ENCODE data around the gene AMBRA1. TPM values are rescaled to one million over a fixed set of nuclear protein-coding genes. Genes with fewer than 3 reads are reported as not detected.

The AMBRA1 gene
- total RNA-seq, 4 donors from 2014 or later, result 25.7 to 33.1 (median 30.2) TPM

GRCh38 chr11:46616551-46617133 lies 22.8 kb upstream of the AMBRA1 start:
- no peaks in the 10 kb centered on the region for H3K9me3 ChIP-seq
- peak overlapping the region; percentile 79 to 92 for H3K4me3 ChIP-seq
- peak overlapping the region; percentile 94 to 98 (median 96) for H3K27ac ChIP-seq
- TF ChIP-seq POLR2A (IDR thresholded peaks at IDR 0.05), result peak in 1 of 2 donors; percentile 19
- TF ChIP-seq, protein P1, sequence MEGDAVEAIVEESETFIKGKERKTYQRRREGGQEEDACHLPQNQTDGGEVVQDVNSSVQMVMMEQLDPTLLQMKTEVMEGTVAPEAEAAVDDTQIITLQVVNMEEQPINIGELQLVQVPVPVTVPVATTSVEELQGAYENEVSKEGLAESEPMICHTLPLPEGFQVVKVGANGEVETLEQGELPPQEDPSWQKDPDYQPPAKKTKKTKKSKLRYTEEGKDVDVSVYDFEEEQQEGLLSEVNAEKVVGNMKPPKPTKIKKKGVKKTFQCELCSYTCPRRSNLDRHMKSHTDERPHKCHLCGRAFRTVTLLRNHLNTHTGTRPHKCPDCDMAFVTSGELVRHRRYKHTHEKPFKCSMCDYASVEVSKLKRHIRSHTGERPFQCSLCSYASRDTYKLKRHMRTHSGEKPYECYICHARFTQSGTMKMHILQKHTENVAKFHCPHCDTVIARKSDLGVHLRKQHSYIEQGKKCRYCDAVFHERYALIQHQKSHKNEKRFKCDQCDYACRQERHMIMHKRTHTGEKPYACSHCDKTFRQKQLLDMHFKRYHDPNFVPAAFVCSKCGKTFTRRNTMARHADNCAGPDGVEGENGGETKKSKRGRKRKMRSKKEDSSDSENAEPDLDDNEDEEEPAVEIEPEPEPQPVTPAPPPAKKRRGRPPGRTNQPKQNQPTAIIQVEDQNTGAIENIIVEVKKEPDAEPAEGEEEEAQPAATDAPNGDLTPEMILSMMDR (IDR thresholded peaks at IDR 0.05), result no peak
- TF ChIP-seq POLR2AphosphoS5 (IDR thresholded peaks at IDR 0.05), result no peak
- whole genome bisulfite sequencing, 2 donors (ENCODE audit: low coverage in 1 of 2), result 1 to 2% methylated on average over 9 to 15 of the region's 15 CpGs
- ATAC-seq, result no peak
- peaks cover 0 to 21% of the 10 kb centered on the region in 2 donors for H3K36me3 ChIP-seq
- H3K27me3 ChIP-seq, result no peaks in the 10 kb centered on the region
- H3K4me1 ChIP-seq, result peaks cover 2 to 68% (median 14%) of the 10 kb centered on the region in 3 donors

DNA sequence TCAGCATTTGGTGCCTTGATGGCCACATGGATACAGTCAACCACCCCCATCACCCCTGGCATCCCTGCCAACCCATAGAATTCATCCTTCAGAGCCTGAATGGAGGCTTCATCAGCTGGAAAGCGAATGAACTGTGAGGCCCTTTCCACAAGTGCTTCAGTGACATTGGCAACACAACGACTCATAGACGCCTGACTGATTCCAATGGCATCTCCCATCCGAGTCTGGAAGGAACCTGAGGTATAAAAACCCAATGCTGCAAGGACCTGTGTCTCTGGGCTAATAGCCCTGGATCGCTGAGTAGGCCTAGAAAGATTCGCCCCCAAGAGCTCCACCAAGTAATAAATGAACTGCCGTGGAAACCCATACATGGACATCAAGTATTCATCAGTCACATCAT lies 21.9 kb upstream of the AMBRA1 start:
- peaks cover 0 to 12% of the 10 kb centered on the region in 2 donors for H3K36me3 ChIP-seq
- 94 to 97% methylated on average over 3 to 5 of the region's 7 CpGs for WGBS, 2 donors (ENCODE audit: low coverage in 1 of 2)
- H3K4me3 ChIP-seq, result no peak overlapping the region
- H3K4me1 ChIP-seq, result peaks cover 2 to 61% (median 14%) of the 10 kb centered on the region in 3 donors
- H3K9me3 ChIP-seq, result no peaks in the 10 kb centered on the region
- TF ChIP-seq POLR2A (IDR thresholded peaks at IDR 0.05) (no peak), POLR2AphosphoS5 (IDR thresholded peaks at IDR 0.05) (no peak)
- TF ChIP-seq, protein P1 (IDR thresholded peaks at IDR 0.05), result no peak
- H3K27me3 ChIP-seq, result no peaks in the 10 kb centered on the region
- ATAC-seq, result no peak
- no peak overlapping the region for H3K27ac ChIP-seq

DNA sequence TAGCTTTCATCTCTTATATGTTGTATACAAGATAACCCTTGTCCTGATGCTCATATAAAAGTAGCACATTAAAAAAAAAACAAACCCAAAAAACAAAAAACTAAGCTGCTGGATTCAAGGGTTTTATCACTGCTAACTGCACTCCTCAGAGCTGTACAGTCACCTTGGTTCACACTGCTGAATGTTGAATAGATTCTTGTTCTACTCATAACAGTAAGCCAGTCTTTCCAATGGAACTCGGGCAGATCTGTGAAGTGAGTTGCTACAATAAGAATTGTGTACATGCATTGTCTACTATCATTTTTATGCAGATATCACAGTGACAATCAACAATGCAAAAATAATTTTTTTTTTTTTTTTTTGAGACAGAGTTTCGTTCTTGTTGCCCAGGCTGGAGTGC lies 18.5 kb upstream of the AMBRA1 start:
- Histone ChIP-seq H3K9me3 (no peaks in the 10 kb centered on the region), H3K27me3 (no peaks in the 10 kb centered on the region), H3K36me3 (no peaks in the 10 kb centered on the region), H3K4me1 (peaks cover 0 to 31% (median 10%) of the 10 kb centered on the region in 3 donors), H3K4me3 (no peak overlapping the region), H3K27ac (no peak overlapping the region)
- TF ChIP-seq, protein P1 (IDR thresholded peaks at IDR 0.05), result no peak
- TF ChIP-seq EP300 (IDR thresholded peaks at IDR 0.05) (no peak), POLR2A (IDR thresholded peaks at IDR 0.05) (no peak), POLR2AphosphoS5 (IDR thresholded peaks at IDR 0.05) (no peak)
- ATAC-seq, result no peak
- WGBS, 2 donors (ENCODE audit: low coverage in 1 of 2), result 57 to 95% methylated on average over 1 to 2 of the region's 2 CpGs

- no peak overlapping the region for H3K4me3 ChIP-seq
- H3K4me1 ChIP-seq, result peaks cover 0 to 31% (median 10%) of the 10 kb centered on the region in 3 donors
- H3K27ac ChIP-seq, result no peak overlapping the region
- no peaks in the 10 kb centered on the region for H3K9me3 ChIP-seq
- no peaks in the 10 kb centered on the region for H3K27me3 ChIP-seq
- no peaks in the 10 kb centered on the region for H3K36me3 ChIP-seq
- TF ChIP-seq EP300 (IDR thresholded peaks at IDR 0.05), result no peak
- no peak for TF ChIP-seq POLR2A (IDR thresholded peaks at IDR 0.05)
- TF ChIP-seq POLR2AphosphoS5 (IDR thresholded peaks at IDR 0.05), result no peak
- TF ChIP-seq, protein P1 (IDR thresholded peaks at IDR 0.05), result no peak
- no peak for ATAC-seq
- 74 to 87% methylated on average over 4 of the region's 5 CpGs for WGBS, 2 donors (ENCODE audit: low coverage in 1 of 2)
Observed at GRCh38 chr11:46611526-46612304, 17.9 kb upstream of the AMBRA1 start.

GRCh38 chr11:46609386-46609785 lies 15.6 kb upstream of the AMBRA1 start:
- no peak for ATAC-seq
- Histone ChIP-seq H3K36me3 (no peaks in the 10 kb centered on the region), H3K27ac (no peak overlapping the region), H3K9me3 (no peaks in the 10 kb centered on the region), H3K4me3 (no peak overlapping the region), H3K27me3 (no peaks in the 10 kb centered on the region), H3K4me1 (peaks cover 0 to 9% (median 0%) of the 10 kb centered on the region in 3 donors)
- TF ChIP-seq EP300 (IDR thresholded peaks at IDR 0.05) (no peak), POLR2AphosphoS5 (IDR thresholded peaks at IDR 0.05) (no peak), POLR2A (IDR thresholded peaks at IDR 0.05) (no peak)
- TF ChIP-seq, protein P1 (IDR thresholded peaks at IDR 0.05), result no peak
- 80 to 100% methylated on average over 1 to 3 of the region's 6 CpGs for WGBS, 2 donors (ENCODE audit: low coverage in 1 of 2)
